GM15510 (cell line): Measurements from ENCODE around the gene EGLN1.
A peak's percentile ranks its signal among the peaks of the same experiment; 100 is the strongest.

Experiments used
- POLR2A ChIP-seq: IDR thresholded peaks from 3 replicates; pipeline ENCODE4 v1.6.1; 2011; ENCODE audit warnings: borderline replicate concordance; ENCODE audit not compliant: insufficient read length; ENCODE audit errors: extremely low read depth

EGLN1 gene

GRCh38 chr1:231421971-231422797 lies at the start of gene EGLN1:
Gene EGLN1, minus strand, starts transcription at chr1:231422287. Its CDS starts 399 bp downstream, at chr1:231421888.
- peak; percentile 80 for TF ChIP-seq POLR2A

- TF ChIP-seq POLR2A, result no peak
Observed at GRCh38 chr1:231467986-231468385, 45.9 kb upstream of the EGLN1 start.

- TF ChIP-seq POLR2A, result no peak
Observed at GRCh38 chr1:231465051-231465450, 43.0 kb upstream of the EGLN1 start.

DNA sequence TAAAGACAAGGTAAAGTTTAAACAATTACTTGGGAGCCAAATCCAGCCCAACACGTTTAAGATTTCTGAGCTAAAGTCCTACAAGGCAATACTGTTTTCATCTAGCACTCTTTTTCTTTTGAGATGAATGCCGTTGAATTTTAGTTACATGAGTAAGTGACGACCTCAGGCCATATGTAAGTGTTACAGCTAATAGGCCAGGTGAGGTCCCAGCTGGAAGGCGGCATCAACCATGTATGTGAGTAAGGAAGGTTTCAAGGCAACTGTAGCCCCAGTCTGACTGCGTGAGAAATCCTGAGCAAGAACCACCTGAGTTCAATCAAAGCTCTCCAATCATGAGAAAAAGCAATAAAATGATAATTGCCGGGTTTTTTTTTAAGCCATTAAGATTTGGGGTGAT lies 41.5 kb upstream of the EGLN1 start:
- TF ChIP-seq POLR2A, result no peak

DNA sequence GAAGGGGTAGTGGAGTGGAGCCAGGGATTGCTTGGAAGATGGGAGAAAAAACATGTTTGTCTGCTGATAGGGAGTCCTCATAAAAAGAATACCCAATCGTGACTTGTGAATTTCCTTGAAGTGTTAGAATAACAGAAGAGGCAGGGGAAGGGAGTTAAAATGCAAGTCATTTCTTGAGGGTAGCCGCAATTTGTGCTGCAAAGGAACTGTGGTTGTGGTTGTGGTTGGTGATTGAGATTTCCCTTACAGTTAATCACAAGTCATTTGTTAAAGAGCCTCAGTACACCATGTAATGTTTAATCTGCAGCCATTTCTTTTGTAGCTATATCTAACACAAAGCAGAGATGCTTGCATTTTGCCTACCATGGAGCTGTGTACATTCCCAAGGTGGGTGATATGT lies 38.5 kb upstream of the EGLN1 start:
- no peak for TF ChIP-seq POLR2A

- TF ChIP-seq POLR2A, result no peak
Observed at GRCh38 chr1:231446138-231446537, 24.1 kb upstream of the EGLN1 start.

GRCh38 chr1:231444059-231444458 lies 22.0 kb upstream of the EGLN1 start:
- no peak for TF ChIP-seq POLR2A

GRCh38 chr1:231443363-231443762 lies 21.3 kb upstream of the EGLN1 start:
- TF ChIP-seq POLR2A, result no peak

- no peak for TF ChIP-seq POLR2A
Observed at GRCh38 chr1:231442735-231443134, 20.6 kb upstream of the EGLN1 start.

- TF ChIP-seq POLR2A, result no peak
Observed at GRCh38 chr1:231432996-231433395, 10.9 kb upstream of the EGLN1 start.

DNA sequence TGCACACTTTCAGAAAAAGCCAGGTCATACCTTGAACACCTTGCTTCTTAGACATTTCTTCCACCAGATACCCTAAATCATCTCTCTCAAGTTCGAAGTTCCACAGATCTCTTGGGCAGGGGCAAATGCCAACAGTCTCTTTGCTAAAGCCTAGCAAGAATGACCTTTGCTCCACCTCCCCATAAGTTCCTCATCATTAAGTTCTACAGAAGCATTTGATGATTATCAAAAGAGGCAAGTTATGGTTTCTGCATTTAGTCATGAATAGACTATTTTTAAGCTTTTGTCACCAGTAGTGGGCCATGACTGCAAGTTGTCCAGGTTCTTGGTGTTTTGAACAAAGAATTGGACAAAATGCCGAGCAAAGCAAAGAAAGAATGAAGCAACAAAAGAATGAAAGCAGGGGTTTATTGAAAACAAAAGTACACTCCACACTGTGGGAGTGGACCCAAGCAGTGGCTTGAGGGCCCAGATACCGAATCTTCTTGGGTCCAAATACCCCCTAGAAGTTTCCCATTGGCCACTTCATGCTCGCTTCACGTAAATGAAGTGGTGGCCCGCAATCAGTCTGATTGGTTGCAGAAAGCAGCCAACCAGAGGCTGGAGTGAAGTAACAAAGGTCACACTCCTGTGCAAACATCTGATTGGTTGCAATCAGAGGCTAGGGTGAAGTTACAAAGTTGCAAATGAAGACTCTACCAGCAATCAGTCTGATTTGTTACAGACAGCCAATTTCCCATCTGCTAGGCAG lies 9.8 kb upstream of the EGLN1 start:
- no peak for TF ChIP-seq POLR2A

- no peak for TF ChIP-seq POLR2A
Observed at GRCh38 chr1:231428377-231428776, 6.3 kb upstream of the EGLN1 start.

GRCh38 chr1:231424950-231425805 lies 3.1 kb upstream of the EGLN1 start:
- TF ChIP-seq POLR2A, result no peak

GRCh38 chr1:231423648-231424047 lies 1.6 kb upstream of the EGLN1 start:
- no peak for TF ChIP-seq POLR2A

- no peak for TF ChIP-seq POLR2A
Observed at GRCh38 chr1:231422798-231423309, 767 bp upstream of the EGLN1 start.
